ENCODE measurements around the gene RASSF4.

DNA sequence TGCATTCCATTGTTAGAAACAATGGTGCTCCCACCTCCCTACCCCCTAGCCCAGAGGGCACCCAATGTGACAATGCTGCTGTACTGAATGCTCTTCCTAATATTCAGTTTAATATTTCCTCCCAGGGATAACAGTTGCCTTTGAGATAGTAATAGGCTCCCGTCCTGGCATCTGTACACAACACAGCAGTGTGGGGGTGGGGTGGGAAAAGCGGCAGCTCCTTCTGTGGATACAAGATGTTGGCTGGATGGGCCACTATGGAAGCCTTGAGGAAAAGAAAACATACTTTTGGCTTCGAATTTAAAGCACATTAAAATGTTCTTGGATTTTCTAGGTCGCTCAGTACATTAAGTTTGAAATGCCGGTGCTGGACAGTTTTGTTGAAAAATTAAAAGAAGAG lies 32.0 kb downstream of the RASSF4 start:
- TF ChIP-seq, protein P1, sequence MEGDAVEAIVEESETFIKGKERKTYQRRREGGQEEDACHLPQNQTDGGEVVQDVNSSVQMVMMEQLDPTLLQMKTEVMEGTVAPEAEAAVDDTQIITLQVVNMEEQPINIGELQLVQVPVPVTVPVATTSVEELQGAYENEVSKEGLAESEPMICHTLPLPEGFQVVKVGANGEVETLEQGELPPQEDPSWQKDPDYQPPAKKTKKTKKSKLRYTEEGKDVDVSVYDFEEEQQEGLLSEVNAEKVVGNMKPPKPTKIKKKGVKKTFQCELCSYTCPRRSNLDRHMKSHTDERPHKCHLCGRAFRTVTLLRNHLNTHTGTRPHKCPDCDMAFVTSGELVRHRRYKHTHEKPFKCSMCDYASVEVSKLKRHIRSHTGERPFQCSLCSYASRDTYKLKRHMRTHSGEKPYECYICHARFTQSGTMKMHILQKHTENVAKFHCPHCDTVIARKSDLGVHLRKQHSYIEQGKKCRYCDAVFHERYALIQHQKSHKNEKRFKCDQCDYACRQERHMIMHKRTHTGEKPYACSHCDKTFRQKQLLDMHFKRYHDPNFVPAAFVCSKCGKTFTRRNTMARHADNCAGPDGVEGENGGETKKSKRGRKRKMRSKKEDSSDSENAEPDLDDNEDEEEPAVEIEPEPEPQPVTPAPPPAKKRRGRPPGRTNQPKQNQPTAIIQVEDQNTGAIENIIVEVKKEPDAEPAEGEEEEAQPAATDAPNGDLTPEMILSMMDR (IDR thresholded peaks at IDR 0.05; ENCODE audit: insufficient read depth, low read depth, low read length) = no peak
- no peak for TF ChIP-seq EZH2 (IDR thresholded peaks at IDR 0.05; ENCODE audit: insufficient read depth, low read length)

Data from astrocyte (in vitro differentiated cells and primary cell).